Fibroblast of upper back skin (primary cell): Measurements from ENCODE around the gene C22orf39.
"Not testable (repeated sequence)": the region's sequence is repeated elsewhere in the genome, so short reads cannot be mapped to it uniquely, and the experiment has no call there.

Source experiments
- DNase-seq: peaks from one replicate; pipeline ENCODE4 v3.0.0-alpha.2; 2013

C22orf39 gene

GRCh38 chr22:19450363-19451175, 3.1 kb upstream of the C22orf39 start:
- DNase-seq = no peak

GRCh38 chr22:19449422-19449767, 1.9 kb upstream of the C22orf39 start:
- DNase-seq = no peak

GRCh38 chr22:19448739-19449421, 1.4 kb upstream of the C22orf39 start:
- DNase-seq = no peak

GRCh38 chr22:19448076-19448607, 631 bp upstream of the C22orf39 start:
- peak; percentile 65 for DNase-seq

GRCh38 chr22:19446603-19447329, 745 bp downstream of the C22orf39 start:
- DNase-seq = no peak

- not testable (repeated sequence) for DNase-seq
These were observed 2.1 kb downstream of the C22orf39 start for GRCh38 chr22:19445279-19445982.

GRCh38 chr22:19443544-19444211, 3.8 kb downstream of the C22orf39 start:
- no peak for DNase-seq

GRCh38 chr22:19442166-19442565, 5.3 kb downstream of the C22orf39 start:
- DNase-seq = no peak

GRCh38 chr22:19440411-19441195, 6.9 kb downstream of the C22orf39 start:
- DNase-seq = no peak

- no peak for DNase-seq
These were observed 9.2 kb downstream of the C22orf39 start for GRCh38 chr22:19438298-19438697.

- DNase-seq = not testable (repeated sequence)
These were observed 10.9 kb downstream of the C22orf39 start for GRCh38 chr22:19436444-19437161.

GRCh38 chr22:19434829-19435580, 12.5 kb downstream of the C22orf39 start:
- no peak for DNase-seq

- no peak for DNase-seq
These were observed 13.1 kb downstream of the C22orf39 start for GRCh38 chr22:19434401-19434800.

GRCh38 chr22:19432133-19432851, 15.2 kb downstream of the C22orf39 start, which contains the start of gene MRPL40:
TSS of gene MRPL40 (plus strand) at chr22:19432545. CDS start at chr22:19432555, 10 bp downstream.
- peak; percentile 93 for DNase-seq

- peak; percentile 68 for DNase-seq
These were observed 15.8 kb downstream of the C22orf39 start, which contains the start of gene HIRA for GRCh38 chr22:19431649-19432132. TSS of gene HIRA (minus strand) at chr22:19431733. CDS start at chr22:19431476, 257 bp downstream.

GRCh38 chr22:19430890-19431541, 16.5 kb downstream of the C22orf39 start:
- peak; percentile 11 for DNase-seq

GRCh38 chr22:19429950-19430889, 17.3 kb downstream of the C22orf39 start:
- peak; percentile 60 for DNase-seq
